GM13977 (cell line): Measurements from ENCODE around the gene JADE2.
A peak's percentile ranks its signal among the peaks of the same experiment; 100 is the strongest.

ENCODE experiments used
- DNase-seq: peaks from one replicate; pipeline ENCODE4 v3.0.0; 2012; ENCODE audit warnings: low spot score
- CTCF ChIP-seq: IDR thresholded peaks from 2 replicates; pipeline ENCODE4 v1.5.1; 2012; ENCODE audit warnings: mild to moderate bottlenecking, control low read depth; ENCODE audit not compliant: insufficient read depth; ENCODE audit errors: extremely low read depth, missing control alignments
- in situ Hi-C: fragments of 300-500 bp; cut with MboI; formaldehyde crosslinking; loops from one replicate; pipeline ENCODE4 v1.12.0; 2022; ENCODE audit warnings: low sequenced_read_pairs, low pct_unique_long_range_greater_than_20kb, mixed read lengths, inconsistent platforms; ENCODE audit not compliant: unreplicated experiment

The JADE2 gene

DNA sequence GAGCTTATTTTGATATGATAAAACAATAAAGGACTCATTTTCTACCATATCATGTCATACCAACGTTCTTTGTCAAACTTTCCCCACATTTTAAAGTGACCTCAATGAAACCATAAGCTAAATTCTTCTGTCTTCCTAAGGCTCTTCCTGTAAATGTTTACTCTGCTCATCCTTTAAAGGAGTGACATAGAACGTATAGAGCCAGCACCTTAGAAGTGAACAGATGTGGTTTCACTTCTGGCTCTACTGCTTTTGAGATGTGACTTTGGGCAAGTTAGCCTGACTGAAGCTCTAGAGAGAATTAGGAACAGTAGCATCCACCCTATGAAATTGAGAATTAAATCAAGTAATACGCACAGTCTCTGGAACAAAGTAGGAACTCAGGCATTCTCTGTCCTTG, 83.1 kb downstream of the JADE2 start:
- no peak for TF ChIP-seq CTCF
- in situ Hi-C loops, result no loop called here
- no peak for DNase-seq

GRCh38 chr5:134609232-134609851, 83.9 kb downstream of the JADE2 start:
- peak; percentile 46 for DNase-seq
- in situ Hi-C loops, result no loop called here
- no peak for TF ChIP-seq CTCF

- no peak for DNase-seq
- in situ Hi-C loops, result no loop called here
- no peak for TF ChIP-seq CTCF
Measured at GRCh38 chr5:134610725-134611124, 85.3 kb downstream of the JADE2 start.

GRCh38 chr5:134611515-134611914, 86.0 kb downstream of the JADE2 start:
- TF ChIP-seq CTCF, result no peak
- DNase-seq, result no peak
- in situ Hi-C loops, result no loop called here

DNA sequence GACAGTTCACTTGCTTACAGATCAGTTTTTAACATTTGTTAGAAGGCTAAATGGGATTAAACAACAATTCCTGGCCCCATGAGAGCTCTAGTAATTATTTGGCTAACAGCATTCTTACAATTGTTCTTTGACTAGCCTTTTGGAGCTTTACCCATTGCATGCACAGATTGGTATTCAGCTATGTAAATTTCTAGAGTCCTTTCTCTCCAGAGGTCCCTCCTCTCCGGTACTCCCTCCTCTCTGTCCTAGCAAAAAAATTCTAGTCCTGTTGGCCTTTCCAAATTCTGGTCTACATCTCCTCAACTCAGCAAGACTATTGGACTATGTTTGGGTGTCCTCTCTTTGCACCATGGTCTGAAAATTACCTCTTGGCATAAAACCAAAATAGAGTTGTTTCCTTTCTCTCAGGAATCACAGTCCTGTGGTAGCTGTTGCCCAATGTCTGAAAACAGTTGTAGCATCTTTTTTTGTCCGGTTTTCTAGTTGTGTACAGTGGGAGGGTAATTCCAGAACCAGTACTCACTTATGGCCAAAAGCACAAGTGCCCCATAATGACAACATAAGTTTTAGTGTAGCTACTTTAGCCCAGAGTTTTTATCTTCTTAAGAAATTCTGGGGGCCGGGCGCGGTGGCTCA, 89.1 kb downstream of the JADE2 start:
- in situ Hi-C loops, result no loop called here
- no peak for TF ChIP-seq CTCF
- no peak for DNase-seq

DNA sequence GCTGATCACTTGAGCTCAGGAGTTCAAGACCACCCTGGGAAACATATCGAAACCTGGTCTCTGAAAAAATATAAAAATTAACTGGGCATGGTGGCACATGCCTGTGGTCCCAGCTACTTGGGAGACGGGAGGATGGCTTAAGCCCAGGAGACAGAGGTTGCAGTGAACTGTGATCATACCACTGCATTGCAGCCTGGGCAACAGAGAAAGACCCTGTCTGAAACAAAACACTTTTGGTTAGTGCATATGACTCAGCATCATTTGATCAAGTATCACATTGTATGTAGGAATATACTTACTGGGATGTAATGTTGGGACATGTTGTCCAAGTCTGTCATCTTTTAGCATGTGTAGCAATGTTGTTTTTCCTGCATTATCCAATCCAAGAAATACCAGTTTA, 95.2 kb downstream of the JADE2 start:
- in situ Hi-C loops, result no loop called here
- no peak for TF ChIP-seq CTCF
- no peak for DNase-seq
